GM12872 (cell line): ENCODE results near the gene TCF7L1.

Experiments
- CTCF ChIP-seq: IDR thresholded peaks from 3 replicates; pipeline ENCODE4 v1.5.1; 2011; ENCODE audit warnings: low read depth, mild to moderate bottlenecking, low read length, moderate library complexity; ENCODE audit not compliant: insufficient read depth

The TCF7L1 gene

GRCh38 chr2:85166021-85166420 is 32.8 kb downstream of the TCF7L1 start:
- no peak for TF ChIP-seq CTCF

GRCh38 chr2:85167479-85167878 is 34.3 kb downstream of the TCF7L1 start:
- TF ChIP-seq CTCF: no peak

- no peak for TF ChIP-seq CTCF
These were observed 35.8 kb downstream of the TCF7L1 start for GRCh38 chr2:85168942-85169341.

GRCh38 chr2:85169581-85169980 is 36.4 kb downstream of the TCF7L1 start:
- TF ChIP-seq CTCF: no peak

GRCh38 chr2:85170938-85171475 is 37.8 kb downstream of the TCF7L1 start:
- no peak for TF ChIP-seq CTCF

- no peak for TF ChIP-seq CTCF
These were observed 38.7 kb downstream of the TCF7L1 start for GRCh38 chr2:85171916-85172315.

GRCh38 chr2:85173909-85174308 is 40.7 kb downstream of the TCF7L1 start:
- TF ChIP-seq CTCF: no peak
